HepG2 (cell line): Measurements from ENCODE around the gene CCDC85C. TPM values are rescaled to one million over a fixed set of nuclear protein-coding genes. Genes with fewer than 3 reads are reported as not detected.

ENCODE experiments used
- ARHGAP35 ChIP-seq: sonication (generic); formaldehyde crosslinking; IDR thresholded peaks from 2 replicates; pipeline ENCODE4 v1.9.0; 2022; ENCODE audit warnings: mild to moderate bottlenecking, inconsistent platforms, moderate library complexity, missing genetic modification reagents, borderline replicate concordance
- FOXM1 ChIP-seq: sonication (generic); formaldehyde crosslinking; IDR thresholded peaks from 2 replicates; pipeline ENCODE4 v1.5.0; 2020; ENCODE audit warnings: missing genetic modification reagents
- MAF1 ChIP-seq: sonication (generic); formaldehyde crosslinking; IDR thresholded peaks from 2 replicates; pipeline ENCODE4 v1.5.0; 2020; ENCODE audit warnings: missing genetic modification reagents, borderline replicate concordance
- NAIF1 ChIP-seq: sonication (generic); formaldehyde crosslinking; IDR thresholded peaks from 2 replicates; pipeline ENCODE4 v1.5.0; 2020; ENCODE audit warnings: mild to moderate bottlenecking, missing genetic modification reagents, borderline replicate concordance
- SALL1 ChIP-seq: sonication (generic); formaldehyde crosslinking; IDR thresholded peaks from 2 replicates; pipeline ENCODE4 v1.8.0; 2022; ENCODE audit warnings: mild to moderate bottlenecking, missing genetic modification reagents
- TFDP2 ChIP-seq: sonication (generic); formaldehyde crosslinking; IDR thresholded peaks from 2 replicates; pipeline ENCODE4 v1.4.0; 2020; ENCODE audit warnings: missing genetic modification reagents
- THAP8 ChIP-seq: sonication (generic); formaldehyde crosslinking; IDR thresholded peaks from 2 replicates; pipeline ENCODE4 v1.5.1; 2020; ENCODE audit warnings: missing genetic modification reagents, mild to moderate bottlenecking, borderline replicate concordance
- UBTF ChIP-seq: sonication (generic); formaldehyde crosslinking; IDR thresholded peaks from 2 replicates; pipeline ENCODE4 v1.4.0; 2020; ENCODE audit warnings: mild to moderate bottlenecking, missing genetic modification reagents
- ZNF30 ChIP-seq: sonication (generic); formaldehyde crosslinking; IDR thresholded peaks from 2 replicates; pipeline ENCODE4 v1.5.0; 2020; ENCODE audit warnings: mild to moderate bottlenecking, missing genetic modification reagents
- ZNF468 ChIP-seq: sonication (generic); formaldehyde crosslinking; IDR thresholded peaks from 2 replicates; pipeline ENCODE4 v1.8.0; 2022; ENCODE audit warnings: mild to moderate bottlenecking, moderate library complexity, missing genetic modification reagents
- ZNF577 ChIP-seq: sonication (generic); formaldehyde crosslinking; IDR thresholded peaks from 2 replicates; pipeline ENCODE4 v1.4.0; 2020; ENCODE audit warnings: mild to moderate bottlenecking, low read depth, missing genetic modification reagents, borderline replicate concordance
- ZNF609 ChIP-seq: sonication (generic); formaldehyde crosslinking; IDR thresholded peaks from 2 replicates; pipeline ENCODE4 v1.4.0; 2020; ENCODE audit warnings: mild to moderate bottlenecking, missing genetic modification reagents, borderline replicate concordance
- ZNF839 ChIP-seq: sonication (generic); formaldehyde crosslinking; IDR thresholded peaks from 2 replicates; pipeline ENCODE4 v1.4.0; 2020; ENCODE audit warnings: missing genetic modification reagents, mild to moderate bottlenecking, borderline replicate concordance
- ZNF891 ChIP-seq: sonication (generic); formaldehyde crosslinking; IDR thresholded peaks from 2 replicates; pipeline ENCODE4 v1.5.0; 2020; ENCODE audit warnings: mild to moderate bottlenecking, missing genetic modification reagents
- ZSCAN31 ChIP-seq: sonication (generic); formaldehyde crosslinking; IDR thresholded peaks from 2 replicates; pipeline ENCODE4 v1.5.0; 2020; ENCODE audit warnings: low read depth, mild to moderate bottlenecking, missing genetic modification reagents
- ZXDC ChIP-seq: sonication (generic); formaldehyde crosslinking; IDR thresholded peaks from 2 replicates; pipeline ENCODE4 v1.5.0; 2020; ENCODE audit warnings: mild to moderate bottlenecking, missing genetic modification reagents
- polyA plus RNA-seq, 8 experiments: library from polyadenylated mRNA; depleted of rRNA in 3 of 8; stranded (reverse) in 7 of 8; unstranded in 1 of 8; fragments of >200 nt; fragmentation: Illumina TruSeq in 4 of 8; extraction: Trizol in 4 of 8; gene quantifications; 2 replicates each; pipeline versions ENCODE4 v1.2.1 to v1.2.3, GENCODE V29; 2011 to 2016; ENCODE audit warnings: low read depth in 4 of 8, missing spikeins in 1 of 8, mixed read lengths in 1 of 8; ENCODE audit not compliant: insufficient read depth in 1 of 8
- total RNA-seq, 5 experiments: library from RNA; depleted of rRNA; stranded (reverse); fragments of >200 nt; fragmentation: Illumina TruSeq; extraction: Trizol; gene quantifications; 2 replicates each; pipeline ENCODE4 v1.2.3, GENCODE V29; 2016; ENCODE audit warnings: low read depth in 1 of 5

The CCDC85C gene
- total and polyA plus RNA-seq, 2 of the 13 experiments (the other 11 are each of a cell fraction or from before 2014, with no cell fraction given), result 18.8 to 43.8 TPM

GRCh38 chr14:99552572-99553216 is 51.3 kb downstream of the CCDC85C start (continued):
- TF ChIP-seq ZNF609 (CRISPR knock-in tag) (peak; percentile 98), ZSCAN31 (CRISPR knock-in tag) (no peak), NAIF1 (CRISPR knock-in tag) (0 out of 2 replicates have a peak, but pooled peaks have one; percentile 59), ARHGAP35 (CRISPR knock-in tag) (peak; percentile 44; the same call in 1 of the 2 replicates), UBTF (CRISPR knock-in tag) (peak; percentile 65), ZNF839 (CRISPR knock-in tag) (no peak; the same call in 1 of the 2 replicates), ZNF468 (CRISPR knock-in tag) (no peak), ZNF30 (CRISPR knock-in tag) (no peak), ZXDC (CRISPR knock-in tag) (peak; percentile 79), SALL1 (CRISPR knock-in tag) (peak; percentile 99), MAF1 (CRISPR knock-in tag) (peak; percentile 49; the same call in 1 of the 2 replicates), ZNF891 (peak; percentile 72), TFDP2 (peak; percentile 78), FOXM1 (CRISPR knock-in tag) (no peak), ZNF577 (peak; percentile 80; the same call in 1 of the 2 replicates), THAP8 (CRISPR knock-in tag) (no peak)
